Measurements from ENCODE around the gene CLIC5. TPM values are rescaled to one million over a fixed set of nuclear protein-coding genes. Genes with fewer than 3 reads are reported as not detected.

CLIC5 gene
- total RNA-seq, 2 donors from 2014 or later = 1.6 to 3.3 TPM

DNA sequence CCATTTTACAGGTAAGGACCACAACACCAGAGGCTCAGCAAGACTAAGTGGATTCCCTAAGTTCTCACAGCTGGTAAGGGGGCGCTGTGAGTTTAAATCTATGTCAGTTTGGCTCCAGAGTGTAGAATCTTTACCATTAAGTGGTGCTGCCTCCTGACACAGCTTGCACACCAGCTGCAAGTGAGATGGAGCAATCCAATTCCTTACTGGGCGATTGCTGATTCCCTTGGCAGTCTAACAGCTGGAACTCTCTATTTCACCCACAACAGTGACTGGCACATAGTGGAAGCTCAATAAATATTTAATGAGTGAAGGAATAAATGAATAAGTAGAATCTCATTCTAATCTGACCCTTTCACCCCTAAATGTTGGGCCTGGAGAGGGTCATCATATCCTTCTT is 176.7 kb downstream of the CLIC5 start:
- H3K9me3 ChIP-seq = no peaks in the 10 kb centered on the region
- no peak overlapping the region for H3K4me3 ChIP-seq
- no peaks in the 10 kb centered on the region for H3K27me3 ChIP-seq
- H3K4me1 ChIP-seq = no peaks in the 10 kb centered on the region
- no peaks in the 10 kb centered on the region for H3K36me3 ChIP-seq (replicated peaks in 1 of 2; ENCODE audit: insufficient read depth in 1 of 2, low read depth in 2 of 2)
- WGBS, 2 donors = 72 to 85% methylated on average over 2 of the region's 2 CpGs
- TF ChIP-seq, protein P1, sequence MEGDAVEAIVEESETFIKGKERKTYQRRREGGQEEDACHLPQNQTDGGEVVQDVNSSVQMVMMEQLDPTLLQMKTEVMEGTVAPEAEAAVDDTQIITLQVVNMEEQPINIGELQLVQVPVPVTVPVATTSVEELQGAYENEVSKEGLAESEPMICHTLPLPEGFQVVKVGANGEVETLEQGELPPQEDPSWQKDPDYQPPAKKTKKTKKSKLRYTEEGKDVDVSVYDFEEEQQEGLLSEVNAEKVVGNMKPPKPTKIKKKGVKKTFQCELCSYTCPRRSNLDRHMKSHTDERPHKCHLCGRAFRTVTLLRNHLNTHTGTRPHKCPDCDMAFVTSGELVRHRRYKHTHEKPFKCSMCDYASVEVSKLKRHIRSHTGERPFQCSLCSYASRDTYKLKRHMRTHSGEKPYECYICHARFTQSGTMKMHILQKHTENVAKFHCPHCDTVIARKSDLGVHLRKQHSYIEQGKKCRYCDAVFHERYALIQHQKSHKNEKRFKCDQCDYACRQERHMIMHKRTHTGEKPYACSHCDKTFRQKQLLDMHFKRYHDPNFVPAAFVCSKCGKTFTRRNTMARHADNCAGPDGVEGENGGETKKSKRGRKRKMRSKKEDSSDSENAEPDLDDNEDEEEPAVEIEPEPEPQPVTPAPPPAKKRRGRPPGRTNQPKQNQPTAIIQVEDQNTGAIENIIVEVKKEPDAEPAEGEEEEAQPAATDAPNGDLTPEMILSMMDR (IDR thresholded peaks at IDR 0.05) = no peak
- intact Hi-C loops (cut with DNase I) = no loop called here
- DNase-seq (no peak), ATAC-seq (no peak)
- H3K27ac ChIP-seq = no peak overlapping the region

DNA sequence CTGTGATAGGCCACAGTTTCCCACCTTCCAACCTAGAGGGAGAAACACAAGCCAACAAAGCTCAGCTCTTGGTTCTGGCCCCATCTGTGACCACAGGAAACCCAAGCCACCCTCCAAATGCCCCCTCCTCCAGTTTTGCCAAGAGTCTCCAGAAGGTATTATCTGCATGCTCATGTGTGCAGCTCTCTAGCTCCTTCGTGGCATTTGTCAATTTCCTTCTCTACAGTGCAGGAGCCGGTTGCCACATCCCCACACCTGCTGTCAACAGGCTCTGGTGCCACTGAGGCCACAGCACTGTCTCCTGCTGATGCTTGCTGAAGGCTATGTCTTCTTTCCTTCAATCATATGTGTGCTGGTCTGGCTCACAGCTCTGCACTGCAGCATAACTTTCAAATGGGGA is 177.2 kb downstream of the CLIC5 start:
- intact Hi-C loops (cut with DNase I) = no loop called here
- Histone ChIP-seq H3K36me3 (replicated peaks in 1 of 2; ENCODE audit: insufficient read depth in 1 of 2, low read depth in 2 of 2) (no peaks in the 10 kb centered on the region), H3K4me3 (no peak overlapping the region), H3K4me1 (no peaks in the 10 kb centered on the region), H3K27me3 (no peaks in the 10 kb centered on the region), H3K9me3 (no peaks in the 10 kb centered on the region), H3K27ac (no peak overlapping the region)
- no peak for DNase-seq
- WGBS, 2 donors = 43 to 67% methylated on average over 1 to 2 of the region's 2 CpGs
- TF ChIP-seq POLR2A (IDR thresholded peaks at IDR 0.05) = no peak
- TF ChIP-seq, protein P1 (IDR thresholded peaks at IDR 0.05) = no peak
- no peak for ATAC-seq

DNA sequence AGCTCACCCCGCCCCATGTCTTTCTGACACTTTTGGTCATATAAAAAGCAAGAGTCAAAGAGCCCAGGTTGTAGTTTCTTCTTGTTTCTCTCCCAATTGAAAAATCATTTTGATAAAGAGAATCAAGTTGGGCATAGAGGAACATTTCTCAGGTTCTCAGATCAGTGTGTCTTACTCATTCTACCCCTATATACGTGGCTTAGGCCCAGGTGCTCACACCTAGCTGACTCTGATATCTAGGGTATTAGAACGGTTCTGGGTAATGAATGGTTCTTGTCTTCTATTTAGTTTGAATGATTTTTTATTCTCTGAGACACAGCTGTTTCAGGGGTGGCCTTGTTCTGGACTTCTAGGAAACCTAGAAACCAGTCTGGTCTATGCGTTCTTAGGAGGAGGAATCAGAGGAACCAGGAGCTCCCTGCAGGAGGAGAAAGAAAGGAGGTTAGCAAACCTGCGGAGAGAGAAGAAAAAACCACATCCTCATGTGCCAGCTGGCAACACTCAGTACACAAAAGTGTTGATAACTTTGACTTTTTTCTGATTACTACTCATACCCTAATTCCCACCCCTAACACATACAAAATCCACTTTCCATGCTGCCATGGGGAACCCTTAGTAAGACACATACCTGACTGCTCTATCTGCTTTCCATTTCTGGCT is 178.0 kb downstream of the CLIC5 start:
- Histone ChIP-seq H3K4me3 (no peak overlapping the region), H3K9me3 (no peaks in the 10 kb centered on the region), H3K27ac (no peak overlapping the region), H3K27me3 (no peaks in the 10 kb centered on the region), H3K36me3 (replicated peaks in 1 of 2; ENCODE audit: insufficient read depth in 1 of 2, low read depth in 2 of 2) (no peaks in the 10 kb centered on the region), H3K4me1 (no peaks in the 10 kb centered on the region)
- intact Hi-C loops (cut with DNase I) = no loop called here
- 44 to 56% methylated on average over 5 of the region's 5 CpGs for WGBS, 2 donors
- ATAC-seq = no peak
- no peak for DNase-seq
- TF ChIP-seq, protein P1 (IDR thresholded peaks at IDR 0.05) = no peak
- TF ChIP-seq POLR2A (IDR thresholded peaks at IDR 0.05) = no peak

DNA sequence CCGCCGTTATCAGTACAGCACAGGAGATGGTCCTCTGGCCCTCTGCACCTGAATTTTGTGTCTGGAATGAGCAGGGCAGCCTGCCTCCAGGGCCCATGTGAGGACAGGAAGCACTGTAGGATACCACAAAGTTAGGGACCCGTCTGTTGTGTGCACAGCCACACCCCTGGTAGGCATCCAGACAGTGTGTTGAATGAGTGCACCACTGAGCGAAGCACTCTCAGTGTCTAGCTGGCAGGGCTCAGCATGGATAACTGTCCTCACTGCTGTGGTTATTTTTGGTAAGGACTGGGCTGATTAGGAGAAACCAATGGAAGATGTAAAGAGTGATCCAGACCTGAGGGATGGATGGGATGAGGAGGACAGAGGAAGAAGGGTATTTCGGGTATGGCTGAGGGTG is 178.7 kb downstream of the CLIC5 start:
- no peak for ATAC-seq
- intact Hi-C loops (cut with DNase I) = no loop called here

More for the DNA sequence above, 178.7 kb downstream of the CLIC5 start:
- H3K9me3 ChIP-seq = no peaks in the 10 kb centered on the region
- H3K4me3 ChIP-seq = no peak overlapping the region
- no peak for TF ChIP-seq POLR2A (IDR thresholded peaks at IDR 0.05)
- TF ChIP-seq, protein P1 (IDR thresholded peaks at IDR 0.05) = no peak
- no peaks in the 10 kb centered on the region for H3K27me3 ChIP-seq
- no peak for DNase-seq
- no peak overlapping the region for H3K27ac ChIP-seq
- no peaks in the 10 kb centered on the region for H3K36me3 ChIP-seq (replicated peaks in 1 of 2; ENCODE audit: insufficient read depth in 1 of 2, low read depth in 2 of 2)
- 83 to 84% methylated on average over 4 to 5 of the region's 5 CpGs for WGBS, 2 donors
- no peaks in the 10 kb centered on the region for H3K4me1 ChIP-seq
